Spleen (tissue), 11 donors: Measurements from ENCODE around the gene MBNL1. TPM values are rescaled to one million over a fixed set of nuclear protein-coding genes. Genes with fewer than 3 reads are reported as not detected.

ENCODE experiments used
- DNase-seq: peaks from one replicate; pipeline ENCODE4 v3.0.0-alpha.2; 2020
- H3K27ac ChIP-seq, 8 donors: fragments of 200-600 bp; sonication (generic) in 7 of 8; 1 replicate in 4 of 8; 2 replicates in 4 of 8; pipeline versions ENCODE4 v1.5.0 to v1.8.0; 2016 to 2021; ENCODE audit warnings: inconsistent platforms in 4 of 8, mild to moderate bottlenecking in 4 of 8, moderate library complexity in 1 of 8
- H3K27me3 ChIP-seq, 7 donors: fragments of 200-600 bp; sonication (generic) in 6 of 7; replicated peaks in 1 of 7; 1 replicate in 4 of 7; 2 replicates in 3 of 7; pipeline versions ENCODE4 v1.5.0 to v1.8.0; 2016 to 2021; ENCODE audit warnings: inconsistent platforms in 3 of 7, mild to moderate bottlenecking in 1 of 7
- H3K36me3 ChIP-seq, 6 donors: fragments of 200-600 bp; sonication (generic) in 5 of 6; 1 replicate in 4 of 6; 2 replicates in 2 of 6; pipeline versions ENCODE4 v1.5.0 to v1.8.0; 2016 to 2021; ENCODE audit warnings: inconsistent platforms in 2 of 6
- H3K4me1 ChIP-seq, 6 donors: fragments of 200-600 bp; sonication (generic) in 5 of 6; 1 replicate in 3 of 6; 2 replicates in 3 of 6; pipeline versions ENCODE4 v1.5.0 to v1.8.0; 2016 to 2021; ENCODE audit warnings: inconsistent platforms in 3 of 6
- H3K4me3 ChIP-seq, 8 donors: fragments of 200-600 bp; sonication (generic) in 7 of 8; 1 replicate in 4 of 8; 2 replicates in 4 of 8; pipeline versions ENCODE4 v1.5.0 to v1.8.0; 2016 to 2021; ENCODE audit warnings: inconsistent platforms in 4 of 8, mild to moderate bottlenecking in 4 of 8, moderate library complexity in 2 of 8
- H3K9me3 ChIP-seq, 8 donors: fragments of 200-600 bp; sonication (generic) in 7 of 8; 1 replicate in 4 of 8; 2 replicates in 4 of 8; pipeline versions ENCODE4 v1.5.0 to v1.8.0; 2016 to 2021; ENCODE audit warnings: inconsistent platforms in 4 of 8
- CTCF ChIP-seq, 11 experiments: fragments of 200-600 bp in 7 of 11; fragments of 450-650 bp in 4 of 11; sonication (generic) in 4 of 11; IDR thresholded peaks in 8 of 11; conservative IDR thresholded peaks in 3 of 11; 1 replicate in 7 of 11; 2 replicates in 4 of 11; pipeline versions ENCODE4 v1.4.0 to v1.8.0; 2016 to 2021; ENCODE audit warnings: antibody characterized with exemption in 11 of 11, inconsistent platforms in 4 of 11, mild to moderate bottlenecking in 1 of 11
- POLR2A ChIP-seq, 3 donors: fragments of 450-650 bp; IDR thresholded peaks; one replicate each; pipeline ENCODE4 v1.5.1; 2017; ENCODE audit warnings: antibody characterized with exemption in 3 of 3, mild to moderate bottlenecking in 1 of 3
- POLR2AphosphoS5 ChIP-seq, 3 donors: sonication (generic); formaldehyde crosslinking; IDR thresholded peaks; one replicate each; pipeline ENCODE4 v1.5.1; 2017; ENCODE audit warnings: antibody characterized with exemption in 3 of 3
- WGBS, 5 donors: extraction: QIAGEN DNeasy Blood & Tissue Kit in 3 of 5; methylation state at CpG; one replicate each; pipeline versions ENCODE4 v1.1.5 to v1.1.7; 2013 to 2018; 5-methylcytosine and 5-hydroxymethylcytosine counted together
- intact Hi-C: fragments of 100-400 bp; cut with DNase I; formaldehyde crosslinking; loops from one replicate; pipeline ENCODE4 v1.15.0; 2023; ENCODE audit warnings: low total_unique reads
- polyA plus RNA-seq, 3 donors: library from polyadenylated mRNA; stranded (reverse); fragments of 200-250 nt; gene quantifications; one replicate each; pipeline ENCODE4 v1.2.1, GENCODE V29; 2013
- total RNA-seq, 7 donors: library from RNA; depleted of rRNA in 3 of 7; stranded (reverse); fragments of >200 nt in 3 of 7; fragmentation: NEBNext Ultra II Directional in 4 of 7; extraction: Animal tissue kit (Norgen Biotek cat#: 25700) in 4 of 7; gene quantifications; one replicate each; pipeline versions ENCODE4 v1.1.0 to v1.2.1, GENCODE V29; 2016 to 2021
- donor health status: healthy with polysubstance abuse.
- donor health status: DM: no; HTN: no; CAD: no; lungs with moderate emphysema.
- donor health status: DM: no; HTN: no; CAD: no.
- donor health status: Bipolar disorder and iron deficiency.
- donor health status: healthy.
- donor health status: DM: no; HTN: no; CAD: no.
- donor health status: DM: yes; HTN: yes; CAD: no.

Gene MBNL1
- total and polyA plus RNA-seq, 10 donors = 64.7 to 491 (median 296) TPM

DNA sequence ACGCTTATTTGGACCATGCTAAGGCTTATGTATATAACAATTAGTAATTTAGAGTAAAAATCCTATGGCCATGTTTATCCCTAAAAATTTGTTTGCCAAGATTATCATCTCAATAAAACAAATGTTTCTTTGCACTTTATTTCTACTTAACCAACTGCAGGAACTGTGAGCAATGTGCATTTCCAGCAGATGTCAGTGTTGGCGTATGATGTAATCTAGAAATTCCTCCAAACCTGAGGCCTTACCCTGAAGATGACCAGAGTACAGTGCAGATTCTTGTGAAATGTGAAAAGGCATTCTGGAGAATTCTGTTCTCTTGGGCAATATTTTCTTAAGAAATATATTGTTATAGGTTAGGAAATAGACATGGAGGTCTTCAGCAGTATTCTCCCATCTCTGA, 205.9 kb downstream of the MBNL1 start:
- DNase-seq = no peak
- no peak overlapping the region for H3K27ac ChIP-seq
- WGBS, 5 donors = 75 to 91% (median 83%) methylated on average over 2 of the region's 2 CpGs
- no peaks in the 10 kb centered on the region for H3K36me3 ChIP-seq
- H3K4me3 ChIP-seq = no peak overlapping the region
- TF ChIP-seq POLR2AphosphoS5 (IDR thresholded peaks at IDR 0.05) (no peak), CTCF (IDR thresholded peaks at IDR 0.05 in 8 of 11, conservative IDR thresholded peaks at IDR 0.05 in 3 of 11) (peak in 8 of 11 experiments; percentile 31 to 57 (median 49))
- H3K4me1 ChIP-seq = peaks cover 0 to 16% (median 5%) of the 10 kb centered on the region in 6 donors
- peaks cover 0 to 16% (median 10%) of the 10 kb centered on the region in 8 donors for H3K9me3 ChIP-seq
- intact Hi-C loops = loop anchor here (10.0 kb wide), 1 partner anchor 50 kb away; no protein-coding TSS in a partner anchor
- no peaks in the 10 kb centered on the region for H3K27me3 ChIP-seq

GRCh38 chr3:152477422-152477821, 208.7 kb downstream of the MBNL1 start:
- Histone ChIP-seq H3K9me3 (peaks cover 0 to 25% (median 17%) of the 10 kb centered on the region in 8 donors), H3K4me1 (peaks cover 0 to 22% (median 2%) of the 10 kb centered on the region in 6 donors), H3K27ac (no peak overlapping the region), H3K27me3 (no peaks in the 10 kb centered on the region), H3K36me3 (no peaks in the 10 kb centered on the region), H3K4me3 (no peak overlapping the region)
- TF ChIP-seq CTCF (IDR thresholded peaks at IDR 0.05 in 8 of 11, conservative IDR thresholded peaks at IDR 0.05 in 3 of 11) (no peak), POLR2A (IDR thresholded peaks at IDR 0.05) (no peak), POLR2AphosphoS5 (IDR thresholded peaks at IDR 0.05) (no peak)
- intact Hi-C loops = loop anchor here (10.0 kb wide), 1 partner anchor 47 kb away; no protein-coding TSS in a partner anchor
- WGBS, 5 donors = 83 to 94% (median 88%) methylated on average over 2 of the region's 2 CpGs
- no peak for DNase-seq

DNA sequence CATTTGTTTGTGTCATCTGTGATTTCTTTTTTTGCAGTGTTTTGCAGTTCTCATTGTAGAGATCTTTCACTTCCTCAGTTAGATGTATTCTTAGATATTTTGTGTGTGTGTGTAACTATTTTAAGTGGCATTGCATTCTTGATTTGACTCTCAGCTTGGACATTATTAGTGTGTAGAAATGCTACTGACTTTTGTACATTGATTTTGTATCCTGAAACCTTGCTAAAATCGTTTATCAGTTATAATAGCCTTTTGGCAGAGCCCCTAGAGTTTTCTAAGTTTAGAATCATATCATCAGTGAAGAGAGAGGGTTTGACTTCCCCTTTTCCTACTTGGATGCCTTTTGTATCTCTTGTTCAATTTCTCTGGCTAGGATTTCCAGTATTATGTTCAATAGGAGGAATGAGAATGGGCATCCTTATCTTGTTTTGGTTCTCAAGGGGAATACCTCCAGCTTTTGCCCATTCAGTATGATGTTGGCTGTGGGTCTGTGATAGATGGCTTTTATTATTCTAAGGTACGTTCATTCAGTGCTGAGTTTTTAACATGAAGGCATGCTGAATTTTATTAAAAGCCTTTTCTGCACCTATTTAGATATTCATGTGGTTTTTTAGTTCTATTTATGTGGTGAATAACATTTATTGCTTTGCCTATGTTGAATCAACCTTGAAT, 211.7 kb downstream of the MBNL1 start:
- intact Hi-C loops = no loop called here

More for the DNA sequence above, 211.7 kb downstream of the MBNL1 start:
- H3K4me3 ChIP-seq = no peak overlapping the region
- TF ChIP-seq CTCF (IDR thresholded peaks at IDR 0.05 in 8 of 11, conservative IDR thresholded peaks at IDR 0.05 in 3 of 11) (no peak), POLR2AphosphoS5 (IDR thresholded peaks at IDR 0.05) (no peak), POLR2A (IDR thresholded peaks at IDR 0.05) (no peak)
- peaks cover 0 to 18% (median 0%) of the 10 kb centered on the region in 6 donors for H3K4me1 ChIP-seq
- peaks cover 0 to 36% (median 27%) of the 10 kb centered on the region in 8 donors for H3K9me3 ChIP-seq
- WGBS, 5 donors = 38 to 63% (median 52%) methylated on average over 2 of the region's 2 CpGs
- no peak for DNase-seq
- no peaks in the 10 kb centered on the region for H3K36me3 ChIP-seq
- no peaks in the 10 kb centered on the region for H3K27me3 ChIP-seq
- peak overlapping the region in 3 of 8 donors; percentile 4 to 43 (median 19) for H3K27ac ChIP-seq
